GM18508 (cell line): ENCODE measurements around the gene IST1.
"Not testable (repeated sequence)": the region's sequence is repeated elsewhere in the genome, so short reads cannot be mapped to it uniquely, and the experiment has no call there.

Experiments used
- ATAC-seq: cut with Tn5 transposase; IDR thresholded peaks from one replicate; pipeline ENCODE4 v1.9.1; 2021; ENCODE audit warnings: moderate number of reproducible peaks; ENCODE audit not compliant: insufficient read depth, unreplicated experiment

IST1 gene

GRCh38 chr16:71878911-71879310, 16.4 kb upstream of the IST1 start:
- no peak for ATAC-seq

DNA sequence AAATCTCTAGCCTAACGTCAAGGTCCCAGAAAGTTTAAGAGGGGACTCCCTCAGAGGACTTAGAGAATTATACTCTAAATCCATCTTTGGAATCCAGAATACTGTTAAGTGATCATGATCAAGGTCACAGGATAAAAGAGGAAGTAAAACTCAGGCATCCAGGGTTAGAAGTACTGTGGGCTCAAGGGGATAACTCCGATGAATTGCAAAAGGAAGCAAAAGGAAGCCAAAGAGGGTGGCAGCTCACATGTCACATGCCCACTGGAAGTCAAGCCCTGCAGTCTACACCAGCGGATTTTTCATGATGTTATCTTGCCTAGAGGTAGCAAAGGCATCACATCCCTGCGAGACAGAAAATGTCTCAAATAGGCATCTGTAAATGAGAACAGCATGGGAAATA, 15.2 kb upstream of the IST1 start:
- ATAC-seq: no peak

DNA sequence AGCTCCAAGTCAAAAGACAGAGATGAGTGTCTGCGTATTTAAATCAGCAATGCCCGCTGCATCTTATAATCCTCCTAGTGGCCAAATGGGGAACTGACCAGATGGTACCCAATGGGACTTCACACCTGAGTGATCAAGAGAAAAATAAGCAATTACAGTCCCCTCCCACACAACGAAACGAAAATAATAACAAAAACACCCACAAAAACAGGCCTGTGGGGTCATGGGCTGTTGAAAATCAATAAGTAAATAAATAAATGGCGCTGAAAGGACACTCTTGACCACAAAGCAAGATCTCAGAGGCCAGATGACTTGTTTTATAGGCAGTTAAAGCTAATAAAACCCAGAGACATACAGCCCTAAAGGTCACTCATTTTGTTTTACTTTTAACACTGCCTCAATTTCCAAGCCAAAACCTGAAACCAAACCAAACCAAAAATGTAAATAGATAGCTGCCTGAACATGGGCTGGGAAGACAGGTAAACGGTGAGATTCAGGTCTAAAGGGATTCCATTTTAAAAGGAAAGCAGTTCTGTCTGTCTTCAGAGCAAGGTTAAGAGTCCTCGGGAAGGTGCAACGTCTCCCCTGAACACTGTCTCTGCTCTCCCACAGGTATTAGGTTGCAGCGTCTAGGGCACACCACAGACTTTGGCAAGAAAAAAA, 12.7 kb upstream of the IST1 start:
- ATAC-seq: no peak

DNA sequence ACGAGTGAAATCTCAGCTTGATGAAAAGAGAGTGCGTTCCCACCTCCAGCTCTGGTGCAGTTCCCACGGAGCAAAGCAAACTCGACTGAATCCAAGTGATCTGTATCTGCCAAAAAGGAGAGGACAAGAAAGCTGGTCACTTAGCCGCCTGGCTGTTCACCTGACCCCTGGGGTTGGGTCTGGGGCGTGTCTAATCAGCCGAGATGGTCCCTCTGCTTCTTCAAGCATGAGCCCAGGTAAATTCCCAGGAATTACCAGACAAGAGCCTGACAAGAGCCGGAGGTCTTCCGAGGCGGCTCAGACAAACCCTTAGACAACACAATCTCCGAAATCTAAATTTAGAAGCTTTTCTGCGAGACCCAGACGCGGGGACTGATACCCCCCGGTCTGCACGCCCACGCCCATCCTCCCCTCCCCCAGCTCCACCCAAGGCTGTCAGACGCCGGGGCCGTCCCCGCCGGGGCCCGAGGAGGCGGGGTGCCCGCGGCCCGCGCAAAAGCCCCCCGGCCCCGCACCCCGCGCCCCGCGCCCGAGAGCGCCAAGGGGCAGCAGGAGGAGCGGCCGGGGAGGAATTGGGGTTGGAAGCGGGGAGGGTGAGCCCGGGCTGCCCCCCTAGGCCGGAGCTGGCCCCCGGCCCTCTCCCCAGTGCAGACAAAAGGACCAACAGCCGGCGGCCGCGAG, 12.0 kb upstream of the IST1 start:
- ATAC-seq: no peak

DNA sequence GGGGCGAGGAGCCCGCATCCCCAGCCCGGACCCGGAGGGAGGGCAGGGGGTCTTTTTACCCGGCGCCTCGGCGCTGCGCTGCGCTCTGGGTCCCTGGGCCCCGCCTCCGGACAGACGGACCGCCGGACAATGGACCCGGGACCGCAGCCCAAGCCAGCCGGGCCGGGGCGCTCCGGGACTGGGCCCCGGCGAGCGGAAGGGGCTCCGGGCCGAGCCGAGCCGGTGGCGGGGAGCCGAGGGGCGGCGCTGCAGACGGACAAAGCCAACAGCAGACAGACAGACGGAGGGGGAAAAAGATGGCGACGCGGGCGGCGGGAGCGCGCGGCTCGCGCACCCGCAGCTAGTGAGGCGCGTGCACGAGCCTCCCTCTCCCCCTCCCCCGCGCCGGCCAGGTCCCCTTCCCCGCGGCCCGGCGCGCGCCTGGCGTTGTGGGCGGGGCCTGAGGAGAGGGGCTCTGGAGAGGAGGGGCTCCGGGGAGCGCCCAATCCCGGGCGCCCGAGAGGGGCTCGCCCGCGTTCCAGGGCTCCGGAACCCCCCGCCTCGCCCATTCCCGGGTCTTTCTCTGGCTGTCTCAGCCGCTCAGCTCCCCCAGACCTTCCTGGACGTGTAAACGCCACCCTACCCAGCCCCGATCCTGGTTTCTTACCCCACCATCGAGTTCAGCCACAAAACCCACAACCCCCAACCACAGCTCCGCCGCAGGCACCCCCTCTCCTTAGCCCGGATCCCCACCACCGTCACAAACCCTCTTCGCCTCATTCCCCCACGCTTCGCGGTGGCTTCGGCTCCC, 11.3 kb upstream of the IST1 start, which contains the start of gene ZNF821:
Gene ZNF821, minus strand, starts transcription at position 334 of the 790 bp plus-strand sequence. CDS start 4,236 bp downstream, outside the sequence.
- no peak for ATAC-seq

GRCh38 chr16:71885261-71885650, 10.1 kb upstream of the IST1 start:
- no peak for ATAC-seq

GRCh38 chr16:71889147-71889546, 6.2 kb upstream of the IST1 start:
- ATAC-seq: no peak

- no peak for ATAC-seq
These were observed 1.5 kb upstream of the IST1 start for GRCh38 chr16:71893888-71894228.

GRCh38 chr16:71894229-71894920, 956 bp upstream of the IST1 start:
- ATAC-seq: peak; percentile 18

- no peak for ATAC-seq
These were observed 491 bp downstream of the IST1 start for GRCh38 chr16:71895679-71896365.

DNA sequence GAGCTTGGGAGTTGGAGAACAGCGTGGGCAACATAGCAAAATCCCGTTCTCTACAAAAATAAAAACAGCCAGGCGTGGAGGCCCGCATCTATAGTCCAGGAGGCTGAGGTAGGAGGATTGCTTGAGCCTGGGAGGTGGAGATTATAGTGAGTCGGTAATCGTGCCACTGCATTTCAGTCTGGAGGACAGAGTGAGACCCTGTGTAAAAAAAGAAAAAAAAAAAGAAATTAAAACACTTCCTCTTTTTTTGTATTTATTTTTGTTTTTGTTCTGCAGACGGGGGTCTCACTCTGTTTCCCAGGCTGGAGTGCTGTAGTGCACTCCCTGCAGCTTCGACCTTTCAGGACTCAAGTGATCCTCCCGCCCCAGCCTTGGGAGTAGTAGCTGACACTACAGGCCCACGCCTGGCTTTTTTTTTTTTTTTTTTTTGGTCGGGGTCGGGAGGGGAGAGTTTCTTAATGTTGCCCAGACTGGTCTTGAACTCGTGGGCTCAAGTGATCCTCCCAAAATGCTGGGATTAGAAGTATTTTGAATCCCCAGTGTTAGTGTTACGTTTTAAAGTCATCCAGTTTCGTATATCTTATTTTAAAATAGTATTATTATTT, 1.5 kb downstream of the IST1 start:
- no peak for ATAC-seq

DNA sequence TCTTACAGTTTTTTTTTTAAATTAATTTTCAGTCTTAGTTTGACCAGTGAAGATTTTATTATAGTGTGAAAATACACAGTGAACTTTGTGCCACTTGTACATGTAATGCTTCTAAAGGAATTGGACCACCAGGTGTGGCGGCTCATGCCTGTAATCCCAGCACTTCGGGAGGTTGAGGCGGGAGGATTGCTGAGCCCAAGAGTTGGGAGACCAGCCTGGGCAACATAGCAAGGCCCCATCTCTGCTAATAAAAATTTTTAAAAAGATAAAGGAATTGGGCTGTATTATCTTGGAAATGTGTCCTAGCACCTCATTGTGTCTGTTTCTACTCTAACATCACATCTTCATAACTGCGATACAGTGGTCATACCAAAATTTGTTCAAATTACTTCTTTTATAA, 3.8 kb downstream of the IST1 start:
- no peak for ATAC-seq

- no peak for ATAC-seq
These were observed 7.5 kb downstream of the IST1 start for GRCh38 chr16:71902656-71903365.

- no peak for ATAC-seq
These were observed 8.3 kb downstream of the IST1 start for GRCh38 chr16:71903608-71904007.

DNA sequence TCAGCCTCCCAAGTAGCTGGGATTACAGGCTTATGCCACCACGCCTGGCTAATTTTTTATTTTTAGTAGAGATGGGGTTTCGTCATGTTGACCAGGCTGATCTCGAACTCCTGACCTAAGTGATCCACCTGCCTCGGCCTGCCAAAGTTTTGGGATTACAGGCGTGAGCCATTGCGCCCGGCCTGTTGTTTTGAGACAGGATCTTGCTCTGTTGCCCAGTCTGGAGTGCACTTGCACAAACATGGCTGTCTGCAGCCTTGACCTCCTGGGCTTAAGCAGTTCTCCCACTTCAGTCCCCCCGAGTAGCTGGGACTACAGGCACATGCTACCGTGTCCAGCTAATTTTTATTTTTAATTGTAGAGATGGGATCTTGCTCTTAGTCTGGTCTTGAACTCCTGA, 8.9 kb downstream of the IST1 start:
- no peak for ATAC-seq

DNA sequence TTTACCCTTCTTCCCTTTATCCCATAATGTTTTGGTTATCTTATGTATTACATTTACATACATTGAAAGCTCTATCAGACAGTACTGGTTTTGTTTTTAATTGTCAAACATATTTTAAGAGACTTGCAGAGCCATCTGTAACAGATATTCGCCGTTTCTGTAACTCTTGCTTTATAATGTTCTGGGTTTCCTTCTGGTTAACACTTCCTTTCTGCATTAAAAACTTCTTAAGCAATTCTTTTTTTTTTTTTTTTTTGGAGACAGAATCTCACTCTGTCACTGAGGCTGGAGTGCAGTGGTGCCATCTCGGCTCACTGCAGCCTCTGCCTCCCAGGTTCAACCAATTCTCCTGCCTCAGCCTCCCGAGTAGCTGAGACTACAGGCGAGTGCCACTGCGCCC, 10.4 kb downstream of the IST1 start:
- ATAC-seq: not testable (repeated sequence)

DNA sequence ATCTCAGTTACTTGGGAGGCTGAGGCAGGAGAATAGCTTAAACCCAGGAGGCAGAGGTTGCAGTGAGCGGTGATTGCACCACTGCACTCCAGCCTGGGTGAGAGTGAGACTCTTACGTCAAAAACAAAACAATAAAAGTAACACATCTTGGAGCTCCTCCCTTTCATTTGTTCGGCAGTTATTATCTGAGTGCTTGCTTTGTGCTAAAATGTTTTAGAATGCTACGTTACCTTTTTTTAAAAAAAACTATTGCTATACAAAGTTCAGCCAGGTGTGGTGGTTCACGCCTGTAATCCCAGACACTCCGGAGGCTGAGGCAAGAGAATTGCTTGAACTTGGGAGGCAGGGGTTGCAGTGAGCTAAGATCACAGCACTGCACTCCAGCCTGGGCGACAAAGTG, 15.8 kb downstream of the IST1 start:
- no peak for ATAC-seq

DNA sequence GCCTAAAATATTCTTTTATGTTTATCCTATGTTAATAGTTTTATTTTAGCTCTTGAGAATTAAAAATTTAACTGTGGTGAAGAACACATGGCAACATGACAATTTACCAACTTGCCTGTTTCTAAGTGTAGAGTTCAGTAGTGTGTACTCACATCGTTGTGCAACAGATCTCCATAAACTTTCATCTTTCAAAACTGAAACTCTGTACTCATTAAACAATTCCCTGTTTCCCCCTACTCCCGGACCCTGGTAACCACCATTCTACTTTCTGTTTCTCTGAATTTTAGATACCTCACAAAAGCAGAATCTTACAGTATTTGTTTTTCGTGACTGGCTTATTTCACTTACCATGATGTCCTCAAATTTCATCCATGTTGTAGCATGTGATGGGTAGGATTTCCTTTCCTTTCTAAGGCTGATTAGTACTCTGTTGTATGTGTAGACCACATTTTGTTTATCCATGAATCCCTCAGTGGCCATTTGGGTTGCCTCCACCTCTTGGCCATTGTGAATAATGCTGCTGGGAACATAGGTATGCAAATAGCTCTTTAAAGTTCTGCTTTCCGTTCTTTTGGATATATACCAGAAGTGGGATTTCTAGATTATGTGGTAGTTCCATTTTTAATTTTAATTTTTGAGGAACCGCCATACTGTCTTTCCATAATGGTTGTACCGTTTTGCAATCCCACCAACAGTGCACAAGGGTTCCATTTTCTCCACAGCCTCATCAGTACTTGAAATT, 17.4 kb downstream of the IST1 start:
- no peak for ATAC-seq

- no peak for ATAC-seq
These were observed 19.5 kb downstream of the IST1 start for GRCh38 chr16:71914802-71915201.
